Peyer's patch (tissue), 4 donors: ENCODE results near the gene ABLIM1. TPM values are rescaled to one million over a fixed set of nuclear protein-coding genes. Genes with fewer than 3 reads are reported as not detected.

ENCODE experiments used
- DNase-seq, 3 donors: peaks; one replicate each; pipeline ENCODE4 v3.0.0-alpha.2; 2017 to 2019
- H3K27ac ChIP-seq, 4 donors: fragments of 200-600 bp; sonication (generic); one replicate each; pipeline ENCODE4 v1.5.1; 2016 to 2019
- H3K27me3 ChIP-seq, 2 donors: fragments of 200-600 bp; sonication (generic); one replicate each; pipeline ENCODE4 v1.5.1; 2019
- H3K36me3 ChIP-seq, 3 donors: fragments of 200-600 bp; sonication (generic); one replicate each; pipeline ENCODE4 v1.5.1; 2016 to 2019
- H3K4me1 ChIP-seq, 4 donors: fragments of 200-600 bp; sonication (generic); one replicate each; pipeline ENCODE4 v1.5.1; 2016 to 2019
- H3K4me3 ChIP-seq, 4 donors: fragments of 200-600 bp; sonication (generic); 1 replicate in 3 of 4; 2 replicates in 1 of 4; pipeline ENCODE4 v1.5.1; 2016 to 2019; ENCODE audit warnings: mild to moderate bottlenecking in 1 of 4
- H3K9me3 ChIP-seq, 4 donors: fragments of 200-600 bp; sonication (generic); one replicate each; pipeline ENCODE4 v1.5.1; 2016 to 2019; ENCODE audit warnings: mild to moderate bottlenecking in 1 of 4
- CTCF ChIP-seq, 6 experiments: fragments of 450-650 bp in 4 of 6; fragments of 200-600 bp in 2 of 6; sonication (generic) in 1 of 6; IDR thresholded peaks; one replicate each; pipeline ENCODE4 v1.5.1; 2017 to 2019; ENCODE audit warnings: antibody characterized with exemption in 6 of 6, mild to moderate bottlenecking in 3 of 6, moderate library complexity in 1 of 6
- POLR2A ChIP-seq, 2 donors: fragments of 450-650 bp; IDR thresholded peaks; one replicate each; pipeline ENCODE4 v1.5.1; 2017; ENCODE audit warnings: antibody characterized with exemption in 2 of 2, mild to moderate bottlenecking in 2 of 2, moderate library complexity in 2 of 2
- total RNA-seq, 4 donors: library from RNA; depleted of rRNA; stranded (reverse); fragments of >200 nt; gene quantifications; one replicate each; pipeline ENCODE4 v1.1.0, GENCODE V29; 2016

Gene ABLIM1
- total RNA-seq, 4 donors from 2014 or later = 91.6 to 145 (median 121) TPM

- no peak for TF ChIP-seq CTCF (IDR thresholded peaks at IDR 0.05)
- no peak for TF ChIP-seq POLR2A (IDR thresholded peaks at IDR 0.05)
- Histone ChIP-seq H3K36me3 (no peaks in the 10 kb centered on the region), H3K27ac (peak overlapping the region in 3 of 4 donors; percentile 15 to 84 (median 81)), H3K9me3 (no peaks in the 10 kb centered on the region), H3K27me3 (no peaks in the 10 kb centered on the region), H3K4me1 (peaks cover 0 to 33% (median 0%) of the 10 kb centered on the region in 4 donors), H3K4me3 (peak overlapping the region in 1 of 4 donors; percentile 9)
- no peak for DNase-seq
Observed at GRCh38 chr10:114683593-114683992, 25.5 kb upstream of the ABLIM1 start.

- TF ChIP-seq POLR2A (IDR thresholded peaks at IDR 0.05) (no peak), CTCF (IDR thresholded peaks at IDR 0.05) (no peak)
- Histone ChIP-seq H3K27me3 (no peaks in the 10 kb centered on the region), H3K4me1 (peaks cover 0 to 33% (median 0%) of the 10 kb centered on the region in 4 donors), H3K4me3 (no peak overlapping the region), H3K36me3 (no peaks in the 10 kb centered on the region), H3K27ac (peak overlapping the region in 2 of 4 donors; percentile 81 to 84), H3K9me3 (no peaks in the 10 kb centered on the region)
- no peak for DNase-seq
Observed at GRCh38 chr10:114683162-114683561, 25.1 kb upstream of the ABLIM1 start.

GRCh38 chr10:114682532-114682931 lies 24.5 kb upstream of the ABLIM1 start:
- no peaks in the 10 kb centered on the region for H3K9me3 ChIP-seq
- no peak overlapping the region for H3K4me3 ChIP-seq
- H3K27ac ChIP-seq = no peak overlapping the region
- DNase-seq = no peak
- no peaks in the 10 kb centered on the region for H3K36me3 ChIP-seq
- peaks cover 0 to 33% (median 0%) of the 10 kb centered on the region in 4 donors for H3K4me1 ChIP-seq
- TF ChIP-seq POLR2A (IDR thresholded peaks at IDR 0.05) (no peak), CTCF (IDR thresholded peaks at IDR 0.05) (no peak)
- no peaks in the 10 kb centered on the region for H3K27me3 ChIP-seq

- TF ChIP-seq CTCF (IDR thresholded peaks at IDR 0.05) = no peak
- TF ChIP-seq POLR2A (IDR thresholded peaks at IDR 0.05) = no peak
- Histone ChIP-seq H3K4me1 (peaks cover 0 to 33% (median 0%) of the 10 kb centered on the region in 4 donors), H3K36me3 (no peaks in the 10 kb centered on the region), H3K27ac (no peak overlapping the region), H3K9me3 (no peaks in the 10 kb centered on the region), H3K4me3 (no peak overlapping the region), H3K27me3 (no peaks in the 10 kb centered on the region)
- no peak for DNase-seq
Observed at GRCh38 chr10:114682121-114682520, 24.0 kb upstream of the ABLIM1 start.

GRCh38 chr10:114681542-114681941 lies 23.5 kb upstream of the ABLIM1 start:
- Histone ChIP-seq H3K27ac (peak overlapping the region in 1 of 4 donors; percentile 18), H3K27me3 (no peaks in the 10 kb centered on the region), H3K4me1 (peaks cover 0 to 33% (median 0%) of the 10 kb centered on the region in 4 donors), H3K9me3 (no peaks in the 10 kb centered on the region), H3K36me3 (no peaks in the 10 kb centered on the region), H3K4me3 (no peak overlapping the region)
- no peak for TF ChIP-seq POLR2A (IDR thresholded peaks at IDR 0.05)
- no peak for TF ChIP-seq CTCF (IDR thresholded peaks at IDR 0.05)
- DNase-seq = no peak
